Measurements from ENCODE around the gene TTLL10.
A peak's percentile ranks its signal among the peaks of the same experiment; 100 is the strongest.
"Not testable (repeated sequence)": the region's sequence is repeated elsewhere in the genome, so short reads cannot be mapped to it uniquely, and the experiment has no call there.

TTLL10 gene

GRCh38 chr1:1189111-1189510, 15.4 kb downstream of the TTLL10 start:
- no peak for DNase-seq (ENCODE audit: low read depth in 2 of 2)

GRCh38 chr1:1191734-1192133, 18.1 kb downstream of the TTLL10 start:
- DNase-seq (ENCODE audit: low read depth in 2 of 2): no peak

DNA sequence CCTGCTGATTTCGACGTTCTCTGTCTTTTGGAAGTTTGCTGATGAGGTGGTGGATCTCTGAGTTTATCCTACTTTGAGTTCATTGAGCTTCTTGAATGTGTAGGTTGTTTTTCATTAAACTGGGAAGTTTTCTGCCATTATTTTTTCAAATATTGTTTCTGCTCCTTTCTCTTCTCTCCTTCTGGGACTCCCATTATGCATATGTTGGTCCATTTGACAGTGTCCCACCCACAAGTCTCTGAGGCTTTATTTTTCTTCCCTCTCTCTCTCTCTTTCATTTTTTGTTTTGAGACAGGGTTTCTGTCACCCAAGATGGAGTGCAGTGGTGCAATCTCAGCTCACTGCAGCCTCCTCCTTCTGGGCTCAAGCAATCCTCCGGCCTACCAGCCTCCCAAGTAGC, 21.0 kb downstream of the TTLL10 start:
- DNase-seq (ENCODE audit: low read depth in 2 of 2): no peak

DNA sequence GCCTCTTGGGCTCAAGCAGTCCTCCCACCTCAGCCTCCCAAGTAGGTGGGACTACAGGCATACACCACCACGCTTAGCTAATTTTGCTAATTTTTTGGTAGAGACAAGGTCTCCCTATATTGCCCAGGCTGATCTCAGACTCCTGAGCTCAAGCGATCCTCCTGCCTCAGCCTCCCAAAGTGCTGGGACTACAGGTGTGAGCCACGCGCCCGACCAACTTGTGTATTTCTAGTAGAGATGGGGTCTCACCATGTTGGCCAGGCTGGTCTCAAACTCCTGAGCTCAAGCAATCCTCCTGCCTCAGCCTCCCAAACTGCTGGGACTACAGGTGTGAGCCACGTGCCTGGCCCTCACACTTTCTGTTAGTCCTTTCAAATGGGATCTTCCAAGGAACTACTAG, 22.0 kb downstream of the TTLL10 start:
- DNase-seq (ENCODE audit: low read depth in 2 of 2): not testable (repeated sequence)

- DNase-seq (ENCODE audit: low read depth in 2 of 2): no peak
Measured at GRCh38 chr1:1196431-1197187, 22.9 kb downstream of the TTLL10 start.

DNA sequence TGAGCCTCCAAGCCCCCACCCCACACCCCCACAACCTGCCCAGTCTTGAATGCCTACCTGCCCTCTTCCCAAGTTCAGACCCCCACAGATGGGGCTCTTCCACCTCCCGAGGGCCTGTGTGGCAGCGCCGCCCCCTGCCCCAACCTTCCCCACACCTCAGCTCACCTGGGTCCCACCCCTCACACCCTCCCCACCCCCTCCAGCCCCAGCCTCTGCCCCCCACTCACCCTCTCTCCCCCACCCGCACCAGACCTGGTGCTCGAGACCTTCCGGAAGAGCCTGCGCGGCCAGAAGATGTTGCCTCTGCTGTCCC, 23.5 kb downstream of the TTLL10 start:
- no peak for DNase-seq (ENCODE audit: low read depth in 2 of 2)

DNA sequence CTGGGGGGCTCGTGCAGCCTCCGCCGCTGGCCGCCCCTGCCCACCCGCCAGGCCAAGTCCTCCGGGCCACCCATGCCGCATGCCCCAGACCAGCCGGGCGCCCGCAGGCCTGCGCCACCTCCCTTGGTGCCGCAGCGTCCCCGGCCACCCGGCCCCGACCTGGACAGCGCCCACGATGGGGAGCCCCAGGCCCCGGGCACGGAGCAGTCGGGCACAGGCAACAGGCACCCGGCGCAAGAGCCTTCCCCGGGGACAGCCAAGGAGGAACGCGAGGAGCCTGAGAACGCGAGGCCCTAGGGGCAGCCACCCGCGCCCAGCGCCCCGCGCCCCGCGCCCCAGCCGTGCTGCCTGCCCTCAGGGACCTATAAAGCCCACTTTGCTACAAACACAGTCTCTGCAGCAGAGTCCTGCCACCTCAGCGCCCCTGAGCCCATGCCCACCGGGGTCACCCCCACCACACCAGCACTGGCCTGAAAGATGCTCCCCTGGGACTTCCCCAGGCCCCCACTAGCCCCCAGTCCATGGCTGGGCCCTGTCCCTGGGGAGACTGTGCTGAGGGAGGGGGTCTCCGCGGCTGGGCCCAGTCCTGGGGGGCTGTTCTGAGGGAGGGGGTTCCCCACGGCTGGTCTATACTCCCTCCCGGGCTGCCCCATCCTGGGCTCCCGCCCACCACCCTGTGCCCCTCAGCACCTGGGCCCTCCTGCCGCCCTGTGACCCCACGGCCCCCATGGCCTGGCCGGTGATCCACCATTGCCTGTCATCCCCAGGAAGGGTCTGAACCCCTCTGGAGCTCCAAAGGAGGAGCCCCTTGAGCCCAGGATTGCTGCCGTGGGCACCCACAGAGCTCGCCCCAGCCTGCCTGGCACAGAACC, 24.1 kb downstream of the TTLL10 start:
- no peak for DNase-seq (ENCODE audit: low read depth in 2 of 2)

DNA sequence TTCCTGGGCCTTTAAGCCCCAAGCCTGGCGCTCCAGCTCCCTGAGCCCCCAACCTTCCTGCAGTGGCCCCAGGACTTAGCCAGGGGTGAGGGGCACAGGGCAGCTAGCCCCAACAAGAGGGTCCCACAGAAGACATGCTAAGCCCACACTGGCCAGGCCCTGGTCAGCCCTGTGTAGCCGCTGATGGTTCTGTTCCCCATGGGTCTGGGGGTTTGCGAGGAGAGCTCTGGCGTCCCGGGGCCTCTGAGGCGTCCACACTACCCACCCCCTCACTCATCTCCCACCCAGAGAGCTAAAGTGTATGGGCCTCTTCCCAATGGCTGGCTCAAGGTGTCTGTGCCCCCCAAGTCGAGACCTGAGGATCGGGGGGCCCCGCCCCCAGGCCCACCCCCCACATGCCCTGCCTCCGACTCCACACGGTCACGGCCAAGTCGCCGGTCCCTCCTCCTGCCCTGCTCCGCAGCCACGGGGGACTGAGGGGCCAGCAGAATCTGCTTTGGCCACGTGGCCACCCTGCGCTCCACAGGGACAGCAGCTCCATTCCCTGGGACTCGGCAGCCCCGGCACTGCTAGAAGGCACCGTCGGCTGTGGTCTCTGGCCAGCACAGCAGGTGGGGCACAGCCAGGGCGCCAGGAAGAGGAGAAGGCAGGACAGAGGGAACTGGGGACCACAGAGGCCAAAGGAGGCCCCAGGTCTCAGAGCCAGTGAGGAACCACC, 24.9 kb downstream of the TTLL10 start:
- no peak for DNase-seq (ENCODE audit: low read depth in 2 of 2)

DNA sequence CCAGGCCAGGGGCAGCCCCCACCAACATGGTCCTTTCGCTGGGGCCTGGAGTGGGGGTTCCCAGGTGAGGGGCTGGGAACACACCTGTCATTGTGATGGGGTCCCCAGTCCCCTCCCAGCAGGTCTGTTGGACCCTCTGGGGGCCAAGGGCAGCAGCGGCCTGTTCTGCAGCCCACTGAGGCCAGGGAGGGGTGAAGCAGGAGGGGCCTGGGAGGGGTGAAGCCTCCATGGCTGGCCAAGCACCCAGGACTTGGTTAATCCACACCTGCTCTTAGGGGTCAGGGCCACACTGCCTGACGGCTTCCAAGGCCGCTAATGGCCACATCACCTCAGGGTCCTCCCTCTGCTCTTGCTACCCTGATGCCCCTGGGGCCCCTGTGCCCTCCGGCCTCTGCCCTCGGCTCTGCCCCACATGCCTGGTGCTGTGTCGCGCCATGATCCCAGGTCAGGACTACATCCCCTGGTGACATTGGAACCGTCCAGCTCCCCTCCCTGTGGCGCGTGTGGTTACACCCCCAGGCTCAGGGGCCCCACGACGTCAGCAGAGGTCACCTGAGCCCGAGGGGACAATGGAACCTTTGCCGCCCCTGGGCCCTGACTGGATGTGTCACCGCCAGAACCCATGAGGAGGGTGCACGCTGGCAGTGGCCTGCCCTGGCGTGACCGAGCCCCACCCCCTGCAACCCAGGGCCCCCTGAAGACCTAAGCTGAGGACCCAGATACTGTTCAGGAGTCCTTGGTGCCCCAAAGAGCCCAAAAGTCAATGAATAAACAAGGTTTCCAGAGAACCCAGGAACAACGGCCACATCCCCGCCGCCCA, 25.7 kb downstream of the TTLL10 start:
- no peak for DNase-seq (ENCODE audit: low read depth in 2 of 2)

GRCh38 chr1:1199961-1200875, 26.5 kb downstream of the TTLL10 start:
- no peak for DNase-seq (ENCODE audit: low read depth in 2 of 2)

- DNase-seq (ENCODE audit: low read depth in 2 of 2): peak; percentile 84 to 86
Measured at GRCh38 chr1:1200876-1201810, 27.5 kb downstream of the TTLL10 start.

DNA sequence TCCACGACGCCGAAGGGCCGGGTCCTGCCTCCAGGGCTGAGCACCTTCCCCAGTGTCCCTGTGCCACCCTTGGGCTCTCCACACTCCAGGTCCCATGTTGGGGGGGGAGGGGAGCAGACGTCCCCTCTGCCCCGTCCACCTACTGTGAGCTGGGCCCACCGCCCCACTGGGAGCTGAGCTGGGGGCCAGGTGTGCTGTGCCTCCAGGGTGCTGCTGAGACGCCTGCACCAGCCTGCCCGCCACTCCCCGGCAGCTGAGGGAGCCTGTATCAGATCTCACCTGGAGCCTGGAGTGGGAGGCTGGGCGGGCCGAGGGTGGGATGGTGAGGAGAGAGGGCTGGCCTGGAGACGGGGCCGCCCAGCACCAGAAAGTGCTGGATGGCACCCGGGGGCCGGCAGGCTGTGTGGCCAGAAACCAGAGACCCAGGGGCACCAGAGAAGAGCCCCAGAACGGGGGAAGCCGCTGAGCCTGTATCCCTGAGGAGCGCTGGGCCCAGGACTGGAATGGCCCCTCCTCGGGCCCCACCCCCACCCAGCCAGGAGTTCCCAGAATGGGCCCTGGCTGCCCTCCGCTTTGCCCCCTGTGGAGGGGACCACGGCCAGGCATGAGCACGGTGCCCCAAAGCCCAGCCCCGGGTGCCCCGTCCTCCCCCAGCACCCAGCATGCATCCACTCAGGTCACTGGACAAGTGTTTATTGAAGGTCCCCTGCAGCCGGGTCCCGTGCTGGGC, 29.3 kb downstream of the TTLL10 start:
- no peak for DNase-seq (ENCODE audit: low read depth in 2 of 2)

- no peak for DNase-seq (ENCODE audit: low read depth in 2 of 2)
Measured at GRCh38 chr1:1203561-1204424, 30.1 kb downstream of the TTLL10 start.

DNA sequence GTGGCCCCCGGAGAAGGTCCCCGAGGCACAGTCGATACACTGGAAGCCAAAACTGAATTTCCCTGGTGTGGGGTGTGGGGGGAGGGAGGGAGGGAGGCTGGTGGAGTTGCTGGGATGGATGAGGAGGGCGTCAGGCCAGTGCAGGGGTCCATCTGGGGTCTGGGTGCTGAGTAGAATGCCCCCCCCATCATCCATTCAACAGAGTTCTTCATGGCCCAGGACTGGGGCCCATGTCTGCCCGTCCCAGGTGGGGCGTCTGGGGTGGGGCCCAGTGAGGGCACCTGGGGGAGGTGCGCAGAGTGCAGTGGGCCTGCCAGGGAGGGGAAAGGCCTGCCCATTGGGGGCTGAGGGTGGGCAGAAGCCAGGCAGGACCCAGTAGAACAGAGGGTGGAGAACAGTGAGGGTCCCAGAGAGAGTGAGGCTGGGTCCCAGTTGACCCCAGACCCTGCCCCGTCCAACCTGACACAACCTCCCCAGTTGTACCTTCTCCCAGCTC, 30.8 kb downstream of the TTLL10 start:
- no peak for DNase-seq (ENCODE audit: low read depth in 2 of 2)

DNA sequence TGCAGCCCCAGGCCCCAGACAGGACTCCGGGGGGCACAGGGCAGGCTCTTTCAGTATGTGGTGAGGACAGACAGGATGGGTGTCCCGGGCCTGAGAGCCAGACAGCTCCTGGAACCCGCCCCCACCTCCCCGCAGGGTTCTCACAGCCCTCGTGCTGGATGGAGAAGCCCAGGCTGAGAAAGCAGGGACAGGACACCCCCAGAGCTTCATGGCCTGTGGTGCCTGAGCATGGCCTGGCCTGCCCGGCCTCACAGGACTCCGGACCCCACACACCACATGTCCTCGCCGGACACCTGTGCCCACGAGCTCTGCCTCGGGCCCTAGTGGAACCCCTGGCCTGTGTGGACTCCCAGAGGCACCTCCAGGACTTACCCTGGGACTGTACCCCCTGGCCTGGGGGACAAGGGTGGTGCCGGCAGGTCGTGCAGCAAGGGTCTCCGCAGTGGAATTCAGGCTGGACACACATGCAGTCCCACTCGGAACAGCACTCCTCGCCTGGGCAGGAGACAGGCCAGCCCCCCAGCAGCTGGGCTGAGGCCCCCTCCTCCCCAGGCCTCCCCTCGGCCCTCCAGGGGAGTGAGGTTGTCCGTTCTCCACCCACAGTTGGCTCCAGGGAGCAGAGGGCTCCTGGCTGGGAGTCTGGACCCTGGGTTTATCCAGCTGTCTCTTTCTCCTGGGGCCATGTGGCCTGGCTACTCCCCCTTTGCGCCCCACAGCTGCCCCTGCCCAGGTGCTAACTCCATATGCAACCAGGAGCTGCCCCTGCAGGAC, 31.5 kb downstream of the TTLL10 start:
- DNase-seq (ENCODE audit: low read depth in 2 of 2): no peak

GRCh38 chr1:1205769-1206375, 32.2 kb downstream of the TTLL10 start:
- DNase-seq (ENCODE audit: low read depth in 2 of 2): no peak
